ENCODE measurements around the gene ZCCHC14.
"Not testable (repeated sequence)": the region's sequence is repeated elsewhere in the genome, so short reads cannot be mapped to it uniquely, and the experiment has no call there.

The ZCCHC14 gene

GRCh38 chr16:87366288-87366687 lies 126.5 kb downstream of the ZCCHC14 start:
- H3K4me3 ChIP-seq: no peak overlapping the region
- DNase-seq (ENCODE audit: low spot score): no peak
- H3K27ac ChIP-seq: no peak overlapping the region
- TF ChIP-seq CTCF (IDR thresholded peaks at IDR 0.05): no peak

GRCh38 chr16:87365021-87365713 lies 127.7 kb downstream of the ZCCHC14 start:
- no peak for DNase-seq (ENCODE audit: low spot score)
- Histone ChIP-seq H3K27ac (no peak overlapping the region), H3K4me3 (no peak overlapping the region)
- no peak for TF ChIP-seq CTCF (IDR thresholded peaks at IDR 0.05)

GRCh38 chr16:87363771-87364455 lies 128.9 kb downstream of the ZCCHC14 start:
- H3K4me3 ChIP-seq: peak overlapping the region; percentile 19
- DNase-seq (ENCODE audit: low spot score): no peak
- no peak for TF ChIP-seq CTCF (IDR thresholded peaks at IDR 0.05)
- H3K27ac ChIP-seq: peak overlapping the region; percentile 17 to 31

- DNase-seq (ENCODE audit: low spot score); H3K27ac ChIP-seq; H3K4me3 ChIP-seq: not testable (repeated sequence)
Observed at GRCh38 chr16:87362828-87363559, 129.8 kb downstream of the ZCCHC14 start.

- DNase-seq (ENCODE audit: low spot score): no peak
- Histone ChIP-seq H3K27ac (no peak overlapping the region), H3K4me3 (no peak overlapping the region)
- no peak for TF ChIP-seq CTCF (IDR thresholded peaks at IDR 0.05)
Observed at GRCh38 chr16:87361916-87362619, 130.8 kb downstream of the ZCCHC14 start.

- no peak for TF ChIP-seq CTCF (IDR thresholded peaks at IDR 0.05)
- no peak overlapping the region for H3K27ac ChIP-seq
- no peak overlapping the region for H3K4me3 ChIP-seq
- no peak for DNase-seq (ENCODE audit: low spot score)
Observed at GRCh38 chr16:87360862-87361610, 131.8 kb downstream of the ZCCHC14 start.

Data from coronary artery (tissue), 2 donors.